ENCODE data around the gene CABP4.

Gene CABP4

DNA sequence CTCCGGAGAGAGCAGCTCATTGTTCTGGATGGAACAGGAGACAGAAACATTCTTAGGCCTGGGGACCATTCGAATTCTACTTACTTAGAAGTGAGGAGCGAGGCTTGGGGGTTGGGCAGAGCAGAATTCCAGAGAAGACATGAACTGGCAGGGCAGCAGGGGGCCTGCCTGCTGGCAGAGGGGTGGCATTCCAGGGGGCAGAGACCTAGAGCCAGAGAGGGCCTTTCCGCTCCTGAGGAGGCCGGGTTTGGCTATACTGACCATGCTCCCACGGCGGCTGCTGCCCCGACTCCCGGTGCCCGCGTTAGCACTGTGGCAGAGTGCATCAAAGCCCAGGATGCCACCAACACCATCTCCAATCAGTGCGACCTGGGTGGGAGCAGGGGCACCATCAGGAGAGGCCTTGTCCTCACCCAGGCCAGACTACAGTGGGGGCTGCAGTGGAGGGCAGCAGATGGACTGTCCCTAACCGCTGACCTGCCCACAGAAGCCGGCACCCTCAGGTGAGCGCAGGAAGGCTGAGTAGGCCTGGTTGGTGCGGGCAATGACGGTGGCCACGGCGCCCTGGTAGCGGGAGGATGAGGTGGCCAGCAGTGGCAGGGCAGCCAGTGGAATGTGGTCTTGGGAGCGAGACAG lies 42.6 kb downstream of the CABP4 start:
- DNase-seq: no peak

- DNase-seq: no peak
Measured at GRCh38 chr11:67498544-67498972, 43.4 kb downstream of the CABP4 start.

GRCh38 chr11:67499808-67500483 lies 44.8 kb downstream of the CABP4 start:
- DNase-seq: no peak

DNA sequence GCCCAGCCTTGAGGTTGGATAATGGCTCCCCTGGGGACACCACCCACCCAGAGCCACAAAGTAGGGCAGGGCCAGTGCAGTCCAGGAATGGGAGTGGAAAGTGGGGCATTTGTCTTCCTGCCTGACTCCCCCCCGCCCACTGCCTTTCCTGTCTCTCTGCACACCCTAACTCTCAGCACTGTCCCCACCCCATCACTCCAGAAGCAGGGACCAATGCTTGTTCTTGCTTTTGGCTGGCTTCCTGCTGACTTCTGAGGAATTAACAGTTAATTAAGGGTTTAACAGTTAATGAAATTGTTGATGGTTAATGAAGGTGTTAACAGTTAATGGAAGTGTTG lies 45.3 kb downstream of the CABP4 start:
- DNase-seq: no peak

DNA sequence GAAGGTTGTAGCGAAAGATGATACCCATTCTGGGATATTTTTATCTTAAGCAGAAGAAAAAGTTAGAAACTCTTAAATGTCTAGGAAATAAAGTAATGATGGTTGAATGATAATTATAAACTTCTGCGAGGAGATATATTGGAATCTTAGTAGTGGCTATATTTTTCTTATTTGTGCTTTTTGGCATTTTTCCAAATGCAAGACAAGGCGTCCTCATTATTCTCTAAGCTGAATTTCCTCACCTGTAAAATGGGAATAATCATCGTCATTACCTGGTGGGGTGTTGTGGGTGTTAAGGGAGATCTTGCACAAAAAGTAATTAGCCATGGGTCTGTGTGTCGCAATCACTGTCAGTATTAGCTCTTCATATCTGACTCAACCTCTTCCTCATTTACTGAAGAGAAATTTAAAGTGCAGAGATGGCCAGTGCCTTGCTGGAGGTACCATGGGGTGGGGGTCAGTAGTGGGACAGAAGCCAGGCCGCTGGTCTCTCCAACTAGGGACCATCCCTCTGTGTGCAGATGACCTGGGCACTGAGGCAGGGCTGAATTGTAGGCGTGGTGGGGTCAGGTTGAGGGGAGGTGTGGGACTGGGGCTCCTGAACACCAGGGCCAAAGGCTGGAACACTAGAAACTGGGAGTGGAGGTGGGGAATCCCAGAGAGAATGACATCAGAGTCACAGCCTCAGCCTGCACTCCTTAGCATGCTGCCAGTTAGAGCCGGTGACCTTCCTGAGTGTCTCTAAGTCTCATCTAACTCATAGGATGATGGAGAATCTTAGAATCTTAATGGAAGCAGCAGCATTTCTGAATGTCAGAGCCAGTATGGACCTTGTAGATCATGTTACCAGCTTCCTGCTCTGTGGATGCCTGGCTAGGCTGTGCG lies 45.9 kb downstream of the CABP4 start:
- DNase-seq: no peak

GRCh38 chr11:67501854-67502253 lies 46.7 kb downstream of the CABP4 start:
- DNase-seq: no peak

DNA sequence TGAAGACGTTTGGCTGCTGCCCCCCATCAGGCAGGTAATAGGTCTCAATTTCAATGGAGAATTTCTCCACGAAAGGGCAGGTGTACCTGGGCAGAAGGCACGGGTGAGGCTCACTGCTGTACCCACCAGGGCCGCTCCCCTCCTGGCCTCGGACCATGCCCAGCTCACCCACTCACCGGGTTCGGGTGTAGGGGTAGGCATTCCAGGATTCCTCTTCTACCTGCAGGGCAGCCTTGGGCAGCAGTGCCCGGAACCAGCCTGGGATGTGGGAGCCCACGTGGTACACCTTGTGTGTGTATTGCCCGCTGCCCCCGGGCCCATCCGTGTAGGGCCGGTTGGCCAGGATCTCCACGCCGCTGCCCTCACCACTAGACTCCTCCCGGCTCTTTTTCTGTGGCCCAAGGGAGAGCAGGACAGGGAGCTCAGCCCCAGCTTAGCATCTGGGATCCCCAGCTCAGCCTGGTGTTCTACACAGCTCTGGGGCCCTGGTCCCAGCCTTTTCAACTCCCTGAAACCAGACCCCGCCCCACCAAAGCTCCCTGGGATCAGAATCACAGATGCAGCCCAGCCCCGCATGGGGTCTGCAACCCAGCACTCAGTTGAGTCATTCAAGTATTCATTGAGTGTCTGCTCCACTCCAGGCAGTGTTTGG lies 47.3 kb downstream of the CABP4 start:
- DNase-seq: no peak

DNA sequence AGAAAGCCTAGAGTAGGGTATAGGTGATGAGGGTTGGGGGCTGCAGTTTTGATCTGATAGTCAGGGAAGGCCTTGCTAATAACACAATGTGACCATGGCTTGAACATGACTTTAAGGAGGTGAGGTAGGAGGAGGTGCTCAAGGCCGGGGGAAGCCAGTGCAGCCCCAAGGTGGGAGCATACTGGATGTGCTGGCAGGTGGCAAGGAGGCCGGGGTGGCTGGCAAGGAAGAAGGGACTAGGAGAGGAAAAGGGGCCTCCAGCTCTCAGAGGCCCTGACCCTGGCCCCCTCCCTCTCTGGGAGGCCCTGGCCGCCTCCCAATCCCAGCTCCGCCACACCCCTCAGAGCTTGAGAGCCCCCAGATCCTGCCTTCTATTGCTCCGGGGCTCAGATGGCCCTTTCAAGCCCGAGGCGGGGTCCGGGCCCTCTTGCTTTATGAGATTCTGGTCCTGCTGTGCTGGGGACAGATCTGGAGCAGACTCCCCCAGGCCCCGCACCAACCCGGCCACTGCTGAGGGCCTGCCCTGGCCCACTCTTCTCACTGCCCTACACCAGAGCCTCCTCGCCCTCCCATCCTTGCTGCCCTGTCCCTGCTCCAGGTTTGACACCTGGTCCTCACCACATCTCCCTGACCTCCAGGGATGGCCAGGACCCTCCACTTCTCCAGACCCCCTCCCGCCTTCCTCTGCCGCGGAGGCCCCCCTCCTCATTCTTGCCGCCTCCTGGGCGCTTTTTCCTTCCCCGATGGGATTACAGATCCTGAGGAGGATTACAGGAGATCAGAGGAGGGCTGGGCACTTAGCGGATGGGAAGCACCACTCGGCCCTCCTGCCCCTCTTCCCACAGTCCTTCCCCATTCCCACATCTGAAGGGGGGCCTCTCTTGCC lies 48.2 kb downstream of the CABP4 start:
- no peak for DNase-seq

- peak in 3 of 5 experiments; percentile 33 to 44 (median 34) for DNase-seq
Measured at GRCh38 chr11:67504005-67504949, 49.1 kb downstream of the CABP4 start.

- DNase-seq: peak; percentile 56 to 79 (median 63)
Measured at GRCh38 chr11:67504950-67505581, 49.9 kb downstream of the CABP4 start, which contains the start of gene PITPNM1. PITPNM1 (minus strand) TSS chr11:67505363; CDS start chr11:67504180, 1,183 bp downstream.

GRCh38 chr11:67505605-67506396 lies 50.6 kb downstream of the CABP4 start:
- DNase-seq: peak; percentile 82 to 96 (median 88)

GRCh38 chr11:67506426-67507051 lies 51.4 kb downstream of the CABP4 start:
- DNase-seq: no peak

- no peak for DNase-seq
Measured at GRCh38 chr11:67507242-67507863, 52.2 kb downstream of the CABP4 start.

DNA sequence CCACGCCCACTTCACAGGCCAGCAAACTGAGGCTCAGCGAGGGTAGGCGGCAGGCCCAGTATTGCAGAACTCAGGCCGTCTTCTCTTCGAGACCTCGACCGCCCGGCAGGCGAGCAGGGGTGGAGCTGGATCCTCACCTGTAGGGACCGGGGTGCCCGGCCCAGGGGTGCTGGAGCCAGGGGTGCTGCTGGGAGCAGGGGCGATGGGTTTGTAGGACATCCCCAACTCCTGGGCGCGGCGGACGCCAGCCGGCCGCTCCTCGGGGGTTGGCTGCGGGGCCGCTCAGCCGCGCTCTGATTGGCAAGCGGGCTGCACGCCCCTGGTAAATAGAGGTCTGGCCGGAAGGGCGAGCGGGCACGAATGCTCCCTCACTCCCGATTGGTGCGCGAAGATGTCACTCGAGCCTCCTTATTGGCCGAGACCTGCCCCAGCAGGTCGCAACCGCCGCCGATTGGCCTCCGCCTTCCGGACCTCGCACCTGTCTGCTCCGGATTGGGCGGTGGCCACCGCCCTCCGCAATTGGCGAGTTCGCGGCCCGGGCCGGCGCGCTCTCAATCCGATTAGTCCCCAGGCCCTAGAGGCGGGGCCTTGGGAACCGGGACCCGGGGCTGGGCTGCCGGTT lies 52.8 kb downstream of the CABP4 start, which contains the start of gene CDK2AP2:
Gene CDK2AP2 (minus strand): TSS at position 299 of the 622 bp plus-strand sequence. CDS start 80 bp downstream, at position 219.
- DNase-seq: peak; percentile 93 to 100 (median 97)

GRCh38 chr11:67508486-67509121 lies 53.5 kb downstream of the CABP4 start:
- DNase-seq: peak; percentile 97 to 99 (median 98)

DNA sequence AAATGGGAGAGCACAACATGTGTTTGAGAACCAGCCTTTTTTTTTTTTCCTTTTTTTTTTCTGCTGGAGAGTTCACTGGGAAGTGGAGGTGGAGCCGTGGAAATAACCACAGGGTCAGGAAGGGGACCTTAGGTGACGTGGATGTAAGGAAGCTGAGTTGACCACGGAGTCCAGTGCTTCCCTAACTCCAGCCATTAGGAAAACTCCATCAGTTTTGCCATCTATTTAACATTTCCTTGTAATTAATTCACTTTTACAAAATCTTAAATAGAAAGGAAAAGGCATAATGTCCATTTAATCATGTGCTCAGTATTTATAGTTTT lies 54.8 kb downstream of the CABP4 start:
- DNase-seq: no peak

Data from T-helper 2 cell (primary cell).